Natural killer cell (primary cell): ENCODE measurements around the gene SEC16A. TPM values are rescaled to one million over a fixed set of nuclear protein-coding genes. Genes with fewer than 3 reads are reported as not detected.

Experiments used
- ATAC-seq, 3 donors: fragments of 150-1000 bp in 2 of 3; fragments of 200-7000 bp in 1 of 3; cut with Tn5 transposase; 1 replicate in 1 of 3; 2 replicates in 2 of 3; pipeline ENCODE4 v1.10.0; 2021; ENCODE audit warnings: mild to moderate bottlenecking in 2 of 3, moderate library complexity in 2 of 3
- DNase-seq, 2 donors: peaks; one replicate each; pipeline versions ENCODE4 v3.0.0 to v3.0.0-alpha.2; 2013 to 2021; ENCODE audit warnings: mixed read lengths in 1 of 2
- H3K27ac ChIP-seq: one replicate; pipeline ENCODE4 v1.5.1; 2013; ENCODE audit warnings: mild to moderate bottlenecking, low read length
- H3K27me3 ChIP-seq: one replicate; pipeline ENCODE4 v1.6.1; 2013; ENCODE audit warnings: low read length; ENCODE audit not compliant: control insufficient read depth, insufficient read depth
- H3K36me3 ChIP-seq: one replicate; pipeline ENCODE4 v1.6.1; 2013; ENCODE audit warnings: low read length; ENCODE audit not compliant: control insufficient read depth, insufficient read depth
- H3K4me1 ChIP-seq: one replicate; pipeline ENCODE4 v1.6.1; 2013; ENCODE audit warnings: low read length; ENCODE audit not compliant: control insufficient read depth, insufficient read depth
- H3K4me3 ChIP-seq: one replicate; pipeline ENCODE4 v1.5.1; 2013; ENCODE audit warnings: low read length
- H3K9me3 ChIP-seq: one replicate; pipeline ENCODE4 v1.6.1; 2013; ENCODE audit warnings: low read length; ENCODE audit not compliant: control insufficient read depth, insufficient read depth
- H3K27ac Mint-ChIP-seq, 2 donors: one replicate each; pipeline ENCODE4 v1.8.0; 2022; ENCODE audit warnings: mild to moderate bottlenecking in 2 of 2, mixed read lengths in 2 of 2, moderate library complexity in 1 of 2
- H3K27me3 Mint-ChIP-seq, 2 donors: one replicate each; pipeline ENCODE4 v1.8.0; 2022; ENCODE audit warnings: low read depth in 2 of 2, mixed read lengths in 2 of 2
- H3K36me3 Mint-ChIP-seq: one replicate; pipeline ENCODE4 v1.8.0; 2022; ENCODE audit warnings: mixed read lengths
- H3K4me1 Mint-ChIP-seq, 2 donors: one replicate each; pipeline ENCODE4 v1.8.0; 2022; ENCODE audit warnings: mixed read lengths in 2 of 2
- H3K4me3 Mint-ChIP-seq: one replicate; pipeline ENCODE4 v1.8.0; 2022; ENCODE audit warnings: mild to moderate bottlenecking, moderate library complexity, mixed read lengths
- H3K9me3 Mint-ChIP-seq, 2 donors: one replicate each; pipeline ENCODE4 v1.8.0; 2022; ENCODE audit warnings: mixed read lengths in 2 of 2
- WGBS: methylation state at CpG from one replicate; pipeline ENCODE4 v1.1.7; 2013; ENCODE audit warnings: missing lambda C conversion rate; ENCODE audit not compliant: insufficient coverage; 5-methylcytosine and 5-hydroxymethylcytosine counted together
- intact Hi-C: fragments of 100-400 bp; cut with micrococcal nuclease; formaldehyde crosslinking; loops from one replicate; pipeline ENCODE4 v1.14.2; 2022
- total RNA-seq, 4 donors: library from RNA; stranded (reverse); fragments of 120-200 nt in 1 of 4; gene quantifications; one replicate each; pipeline versions ENCODE4 v1.2.3 to v1.2.4, GENCODE V29; 2013 to 2022
- TF ChIP-seq, protein P1 (sequence below): fragments of 200-600 bp; IDR thresholded peaks from one replicate; pipeline ENCODE4 v1.8.0; 2022; ENCODE audit warnings: antibody characterized with exemption

Gene SEC16A
- total RNA-seq, 3 donors from 2014 or later (not counting 1 experiment from before 2014, with no cell fraction given): 84.3 to 89.0 (median 87.1) TPM

DNA sequence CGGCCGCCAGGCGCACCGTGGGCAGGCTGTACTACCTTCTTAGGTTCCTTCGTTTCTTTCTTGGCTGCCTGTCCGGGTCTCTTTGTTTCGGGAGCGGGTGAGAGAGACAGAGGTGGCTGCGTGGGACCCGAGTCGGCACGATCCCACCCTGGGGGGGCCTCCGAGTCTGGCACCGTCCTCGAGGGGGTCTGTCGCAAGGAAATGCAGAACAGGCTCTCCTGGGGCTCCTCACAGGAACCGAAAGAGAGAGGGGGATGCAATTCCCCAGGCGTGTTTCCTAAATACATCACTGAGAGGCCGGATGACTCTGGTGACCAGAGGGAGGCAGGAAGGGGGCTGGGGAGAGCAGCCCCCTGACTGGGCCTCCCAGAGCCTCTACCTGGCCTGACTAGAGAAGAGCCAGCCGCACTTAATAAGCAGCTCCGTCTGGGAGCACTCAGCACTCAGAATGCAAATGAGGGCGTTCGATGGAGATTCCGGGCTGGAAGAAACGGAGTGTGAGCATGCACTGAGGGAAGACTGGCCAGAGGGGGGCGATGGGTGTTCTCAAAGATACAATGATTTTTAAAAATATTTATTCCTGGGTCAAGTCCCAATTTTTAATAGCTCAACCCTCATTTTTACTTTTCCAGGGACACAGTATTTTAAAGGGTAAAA, 31.5 kb downstream of the SEC16A start:
- TF ChIP-seq, protein P1, sequence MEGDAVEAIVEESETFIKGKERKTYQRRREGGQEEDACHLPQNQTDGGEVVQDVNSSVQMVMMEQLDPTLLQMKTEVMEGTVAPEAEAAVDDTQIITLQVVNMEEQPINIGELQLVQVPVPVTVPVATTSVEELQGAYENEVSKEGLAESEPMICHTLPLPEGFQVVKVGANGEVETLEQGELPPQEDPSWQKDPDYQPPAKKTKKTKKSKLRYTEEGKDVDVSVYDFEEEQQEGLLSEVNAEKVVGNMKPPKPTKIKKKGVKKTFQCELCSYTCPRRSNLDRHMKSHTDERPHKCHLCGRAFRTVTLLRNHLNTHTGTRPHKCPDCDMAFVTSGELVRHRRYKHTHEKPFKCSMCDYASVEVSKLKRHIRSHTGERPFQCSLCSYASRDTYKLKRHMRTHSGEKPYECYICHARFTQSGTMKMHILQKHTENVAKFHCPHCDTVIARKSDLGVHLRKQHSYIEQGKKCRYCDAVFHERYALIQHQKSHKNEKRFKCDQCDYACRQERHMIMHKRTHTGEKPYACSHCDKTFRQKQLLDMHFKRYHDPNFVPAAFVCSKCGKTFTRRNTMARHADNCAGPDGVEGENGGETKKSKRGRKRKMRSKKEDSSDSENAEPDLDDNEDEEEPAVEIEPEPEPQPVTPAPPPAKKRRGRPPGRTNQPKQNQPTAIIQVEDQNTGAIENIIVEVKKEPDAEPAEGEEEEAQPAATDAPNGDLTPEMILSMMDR: no peak
- ATAC-seq (no peak), DNase-seq (no peak)
- intact Hi-C loops: no loop called here
- 98% methylated on average over 26 of the region's 26 CpGs for WGBS
- H3K4me3 Mint-ChIP-seq: no peak overlapping the region
- H3K4me1 Mint-ChIP-seq: no peaks in the 10 kb centered on the region
- Histone ChIP-seq H3K4me3 (no peak overlapping the region), H3K27ac (no peak overlapping the region), H3K27me3 (no peaks in the 10 kb centered on the region), H3K9me3 (no peaks in the 10 kb centered on the region), H3K4me1 (no peaks in the 10 kb centered on the region), H3K36me3 (peaks cover 85% of the 10 kb centered on the region)
- no peaks in the 10 kb centered on the region for H3K9me3 Mint-ChIP-seq
- no peaks in the 10 kb centered on the region for H3K27me3 Mint-ChIP-seq
- H3K27ac Mint-ChIP-seq: peak overlapping the region in 1 of 2 donors; percentile 27
- peaks cover 14% of the 10 kb centered on the region for H3K36me3 Mint-ChIP-seq

DNA sequence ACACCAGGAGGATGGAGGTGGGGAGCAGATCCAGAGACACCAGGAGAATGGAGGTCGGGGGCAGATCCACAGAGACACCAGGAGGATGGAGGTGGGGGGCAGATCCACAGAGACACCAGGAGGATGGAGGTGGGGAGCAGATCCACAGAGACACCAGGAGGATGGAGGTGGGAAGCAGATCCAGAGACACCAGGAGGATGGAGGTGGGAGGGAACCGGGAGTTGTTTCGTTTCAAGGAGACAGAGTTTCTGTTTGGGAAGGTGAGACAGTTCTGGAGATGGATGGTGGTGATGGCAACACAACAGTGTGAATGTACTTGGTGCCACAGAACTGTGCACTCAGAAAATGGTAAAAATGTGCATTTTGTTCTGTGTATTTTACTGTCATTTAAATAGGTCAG, 34.2 kb downstream of the SEC16A start:
- Histone ChIP-seq H3K9me3 (no peaks in the 10 kb centered on the region), H3K4me1 (no peaks in the 10 kb centered on the region), H3K4me3 (no peak overlapping the region), H3K27ac (no peak overlapping the region), H3K27me3 (no peaks in the 10 kb centered on the region), H3K36me3 (peaks cover 81% of the 10 kb centered on the region)
- TF ChIP-seq, protein P1: no peak
- no peak for ATAC-seq
- no peaks in the 10 kb centered on the region for H3K4me1 Mint-ChIP-seq
- peaks cover 15% of the 10 kb centered on the region for H3K36me3 Mint-ChIP-seq
- H3K27ac Mint-ChIP-seq: no peak overlapping the region
- DNase-seq: no peak
- H3K9me3 Mint-ChIP-seq: no peaks in the 10 kb centered on the region
- no peaks in the 10 kb centered on the region for H3K27me3 Mint-ChIP-seq
- WGBS: 95% methylated on average over 3 of the region's 3 CpGs
- intact Hi-C loops: no loop called here
- no peak overlapping the region for H3K4me3 Mint-ChIP-seq

DNA sequence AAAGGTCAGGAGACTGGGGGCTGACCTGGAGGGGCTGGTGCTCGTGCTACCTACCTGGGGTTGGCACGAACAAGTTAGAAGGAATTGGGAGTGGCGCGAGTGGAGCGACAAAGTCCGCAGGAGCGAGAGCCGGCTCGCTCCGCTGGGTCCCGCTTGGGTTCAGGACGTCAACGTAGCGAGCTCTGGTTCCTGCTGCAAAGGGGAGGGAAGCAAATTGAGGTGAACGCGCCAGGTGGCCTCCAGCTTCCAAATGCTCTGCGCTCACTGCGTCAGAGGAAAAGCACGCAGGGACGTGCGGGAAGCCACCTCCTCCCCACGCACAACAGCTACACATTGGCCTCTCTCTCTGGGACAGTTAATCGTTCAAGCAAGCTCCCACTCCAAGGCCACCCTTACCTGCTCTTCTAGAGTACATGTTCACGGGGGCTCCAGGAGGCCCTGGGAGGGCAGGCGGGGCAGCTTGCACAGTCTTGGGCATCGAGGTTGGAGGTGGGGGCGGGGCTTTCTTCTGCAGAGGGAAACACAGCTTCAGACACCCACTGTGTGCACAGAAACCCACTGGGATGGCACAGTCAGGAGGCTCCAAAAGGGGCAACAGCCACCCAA, 35.6 kb downstream of the SEC16A start:
- H3K4me1 Mint-ChIP-seq: no peaks in the 10 kb centered on the region
- no peaks in the 10 kb centered on the region for H3K9me3 Mint-ChIP-seq
- peaks cover 22% of the 10 kb centered on the region for H3K36me3 Mint-ChIP-seq

More for the DNA sequence above, 35.6 kb downstream of the SEC16A start:
- no peak overlapping the region for H3K4me3 Mint-ChIP-seq
- 97% methylated on average over 27 of the region's 27 CpGs for WGBS
- peaks cover 85% of the 10 kb centered on the region for H3K36me3 ChIP-seq
- no peak overlapping the region for H3K27ac Mint-ChIP-seq
- no peaks in the 10 kb centered on the region for H3K27me3 ChIP-seq
- H3K9me3 ChIP-seq: no peaks in the 10 kb centered on the region
- H3K27ac ChIP-seq: no peak overlapping the region
- TF ChIP-seq, protein P1: no peak
- DNase-seq (no peak), ATAC-seq (no peak)
- intact Hi-C loops: no loop called here
- no peaks in the 10 kb centered on the region for H3K27me3 Mint-ChIP-seq
- H3K4me3 ChIP-seq: no peak overlapping the region
- no peaks in the 10 kb centered on the region for H3K4me1 ChIP-seq
